ENCODE measurements around the gene GPR82. TPM values are rescaled to one million over a fixed set of nuclear protein-coding genes. Genes with fewer than 3 reads are reported as not detected.
A peak's percentile ranks its signal among the peaks of the same experiment; 100 is the strongest.
"Not testable (repeated sequence)": the region's sequence is repeated elsewhere in the genome, so short reads cannot be mapped to it uniquely, and the experiment has no call there.

The GPR82 gene
- total and polyA plus RNA-seq, 8 donors, result 0.04 to 0.62 (median 0.24) TPM; not detected in 3

DNA sequence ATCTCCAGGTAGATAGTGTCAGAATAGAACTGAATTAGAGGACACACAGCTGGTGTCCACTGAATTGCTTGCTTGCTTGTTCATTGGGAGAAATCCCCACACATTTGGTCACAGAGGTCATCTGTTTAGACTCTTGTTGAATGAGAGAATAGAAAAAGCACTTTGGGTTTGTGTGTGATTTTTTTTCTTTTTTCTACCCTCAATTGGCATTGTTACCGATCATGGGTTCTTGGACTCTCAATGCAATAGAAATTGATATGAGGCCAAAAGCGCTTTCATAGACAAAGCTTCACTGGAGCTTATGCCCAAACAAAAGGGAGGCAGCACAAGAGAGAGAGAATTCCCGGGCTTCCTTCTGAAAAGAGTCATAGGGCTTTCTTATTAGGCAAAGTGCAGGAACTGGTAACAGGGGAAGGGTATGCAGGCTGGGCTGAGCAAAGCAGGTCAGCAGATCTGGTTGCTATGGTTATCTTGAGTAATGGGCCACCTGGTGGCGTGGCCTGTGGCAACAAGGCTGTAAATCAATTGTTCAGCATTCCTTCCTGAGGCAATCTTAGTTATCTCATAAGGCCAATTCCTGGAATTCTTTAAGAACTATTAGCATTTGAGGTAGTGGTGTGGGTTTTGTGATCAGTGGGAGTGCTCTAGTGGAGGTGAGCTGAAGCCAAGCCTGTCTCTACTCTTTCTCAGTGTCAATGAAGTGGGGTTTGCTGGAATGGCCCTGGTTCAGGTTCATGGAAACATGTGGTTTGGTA is 5.3 kb upstream of the GPR82 start:
- H3K27me3 ChIP-seq, result peaks cover 0 to 7% (median 0%) of the 10 kb centered on the region in 4 donors
- no peaks in the 10 kb centered on the region for H3K4me1 ChIP-seq
- no peak overlapping the region for H3K4me3 ChIP-seq
- 72 to 77% methylated on average over 4 of the region's 4 CpGs for WGBS, 2 donors
- no peak for TF ChIP-seq CTCF (IDR thresholded peaks at IDR 0.05)
- no peaks in the 10 kb centered on the region for H3K36me3 ChIP-seq
- FAIRE-seq (no peak), ATAC-seq (no peak), DNase-seq (peak in 2 of 6 donors; percentile 3 to 11)
- intact Hi-C loops (cut with DNase I), result no loop called here
- no peaks in the 10 kb centered on the region for H3K9me3 ChIP-seq
- no peak overlapping the region for H3K27ac ChIP-seq

GRCh38 chrX:41719610-41720009 is 4.4 kb upstream of the GPR82 start:
- H3K27ac ChIP-seq; intact Hi-C loops (cut with DNase I); H3K9me3 ChIP-seq; FAIRE-seq; DNase-seq; ATAC-seq; H3K27me3 ChIP-seq; H3K4me1 ChIP-seq; H3K4me3 ChIP-seq; H3K36me3 ChIP-seq: not testable (repeated sequence)
- 84 to 92% methylated on average over 6 of the region's 6 CpGs for WGBS, 2 donors

- no peak overlapping the region for H3K4me3 ChIP-seq
- ATAC-seq (peak in 1 of 4 donors; percentile 17), FAIRE-seq (no peak)
Measured at GRCh38 chrX:41720125-41720779, 3.7 kb upstream of the GPR82 start.

DNA sequence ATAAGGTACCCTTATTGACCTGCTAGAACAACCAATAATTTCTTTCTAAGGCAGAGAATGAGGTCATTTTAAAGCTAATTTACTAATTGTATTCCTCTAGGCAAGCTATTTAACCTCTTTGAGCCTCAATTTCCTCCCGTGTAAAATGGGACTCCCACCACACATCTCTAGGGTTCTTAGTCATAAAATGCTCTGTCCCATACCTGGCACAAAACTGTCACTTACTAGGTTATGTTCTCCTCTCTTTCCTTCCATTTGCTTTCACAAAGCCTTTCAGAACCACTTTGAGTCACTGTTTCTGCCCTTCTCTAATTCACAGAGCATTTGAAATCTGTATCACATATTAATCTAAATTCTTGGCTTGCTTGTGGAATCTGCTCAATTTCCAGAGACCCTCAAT is 2.4 kb upstream of the GPR82 start:
- H3K27me3 ChIP-seq, result peaks cover 0 to 7% (median 0%) of the 10 kb centered on the region in 4 donors
- DNase-seq (no peak), FAIRE-seq (no peak), ATAC-seq (no peak)
- intact Hi-C loops (cut with DNase I), result no loop called here
- H3K27ac ChIP-seq, result no peak overlapping the region
- H3K9me3 ChIP-seq, result no peaks in the 10 kb centered on the region
- H3K4me3 ChIP-seq, result no peak overlapping the region
- 71 to 100% methylated on average over 1 of the region's 1 CpG for WGBS, 2 donors
- H3K36me3 ChIP-seq, result no peaks in the 10 kb centered on the region
- H3K4me1 ChIP-seq, result no peaks in the 10 kb centered on the region
- TF ChIP-seq CTCF (IDR thresholded peaks at IDR 0.05), result no peak

More at GRCh38 chrX:41720125-41720779, 3.7 kb upstream of the GPR82 start:
- peaks cover 0 to 7% (median 0%) of the 10 kb centered on the region in 4 donors for H3K27me3 ChIP-seq
- no peaks in the 10 kb centered on the region for H3K9me3 ChIP-seq
- 75 to 94% methylated on average over 3 of the region's 3 CpGs for WGBS, 2 donors
- no peak for TF ChIP-seq CTCF (IDR thresholded peaks at IDR 0.05)
- no peak overlapping the region for H3K27ac ChIP-seq
- no peaks in the 10 kb centered on the region for H3K36me3 ChIP-seq
- intact Hi-C loops (cut with DNase I), result no loop called here
- no peak for DNase-seq
- no peaks in the 10 kb centered on the region for H3K4me1 ChIP-seq

- intact Hi-C loops (cut with DNase I), result no loop called here
- Histone ChIP-seq H3K4me1 (no peaks in the 10 kb centered on the region), H3K9me3 (no peaks in the 10 kb centered on the region), H3K27ac (no peak overlapping the region), H3K4me3 (no peak overlapping the region), H3K36me3 (no peaks in the 10 kb centered on the region), H3K27me3 (peaks cover 0 to 7% (median 0%) of the 10 kb centered on the region in 4 donors)
- DNase-seq (no peak), ATAC-seq (no peak), FAIRE-seq (no peak)
- 87 to 97% methylated on average over 3 of the region's 3 CpGs for WGBS, 2 donors
- no peak for TF ChIP-seq CTCF (IDR thresholded peaks at IDR 0.05)
Measured at GRCh38 chrX:41722214-41722613, 1.8 kb upstream of the GPR82 start.
